ENCODE data around the gene SPAG7.
A peak's percentile ranks its signal among the peaks of the same experiment; 100 is the strongest.

SPAG7 gene, protein sequence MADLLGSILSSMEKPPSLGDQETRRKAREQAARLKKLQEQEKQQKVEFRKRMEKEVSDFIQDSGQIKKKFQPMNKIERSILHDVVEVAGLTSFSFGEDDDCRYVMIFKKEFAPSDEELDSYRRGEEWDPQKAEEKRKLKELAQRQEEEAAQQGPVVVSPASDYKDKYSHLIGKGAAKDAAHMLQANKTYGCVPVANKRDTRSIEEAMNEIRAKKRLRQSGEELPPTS

DNA sequence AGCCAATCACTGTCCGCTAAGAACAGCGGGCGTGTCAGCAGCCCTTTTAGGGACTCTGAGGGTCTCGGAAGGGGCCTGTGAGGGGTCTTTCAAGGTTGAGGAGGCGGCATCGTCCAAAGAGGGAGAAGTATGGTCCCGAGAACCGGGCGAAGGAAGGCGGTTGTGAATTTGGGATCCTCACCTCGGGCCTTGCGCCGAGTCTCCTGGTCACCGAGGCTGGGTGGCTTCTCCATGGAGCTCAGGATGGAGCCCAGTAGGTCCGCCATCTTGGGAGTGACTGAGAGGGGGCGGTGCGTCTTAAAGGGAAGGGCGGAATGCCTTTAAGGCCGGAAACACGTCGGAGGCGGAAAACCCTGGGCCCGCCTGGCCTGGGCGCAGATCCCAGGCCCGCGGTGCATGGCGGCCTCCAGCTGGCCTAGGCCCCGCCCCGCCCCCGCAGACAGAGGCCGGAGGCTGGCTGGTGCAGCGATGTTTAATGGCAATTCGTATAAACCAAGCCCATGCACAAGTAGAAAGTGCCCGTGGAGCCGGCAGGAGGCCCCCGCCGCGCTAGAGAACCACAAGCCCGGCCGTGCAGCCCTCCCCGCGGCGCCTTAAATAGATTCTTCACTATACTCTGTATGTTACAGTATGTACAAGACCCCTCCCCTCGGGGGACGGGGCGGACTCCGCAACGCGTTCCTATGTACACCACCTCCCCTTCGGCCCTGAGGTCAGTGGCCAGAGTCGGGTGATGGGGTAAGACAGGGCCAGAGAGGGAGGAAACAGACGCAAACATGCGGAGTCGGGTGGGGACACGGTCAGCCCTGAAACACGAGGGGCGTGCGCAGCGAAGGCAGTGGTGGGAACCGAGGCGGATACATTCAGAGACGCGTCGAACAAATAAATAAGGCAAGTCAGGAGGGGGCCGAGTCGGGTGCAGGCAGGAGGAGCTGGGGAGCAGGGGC lies at the start of gene SPAG7:
TSS of gene SPAG7 (minus strand) at position 279 of the 947 bp plus-strand sequence. CDS start at position 266, 13 bp downstream.
- peak; percentile 100 for DNase-seq

- DNase-seq = no peak
These were observed 46.7 kb upstream of the SPAG7 start for GRCh38 chr17:5014357-5014756.

- no peak for DNase-seq
These were observed 44.3 kb upstream of the SPAG7 start for GRCh38 chr17:5011928-5012327.

GRCh38 chr17:5003214-5003867 lies 35.7 kb upstream of the SPAG7 start:
- no peak for DNase-seq

GRCh38 chr17:5002121-5002788 lies 34.6 kb upstream of the SPAG7 start:
- no peak for DNase-seq

GRCh38 chr17:5000237-5000639 lies 32.6 kb upstream of the SPAG7 start:
- no peak for DNase-seq

DNA sequence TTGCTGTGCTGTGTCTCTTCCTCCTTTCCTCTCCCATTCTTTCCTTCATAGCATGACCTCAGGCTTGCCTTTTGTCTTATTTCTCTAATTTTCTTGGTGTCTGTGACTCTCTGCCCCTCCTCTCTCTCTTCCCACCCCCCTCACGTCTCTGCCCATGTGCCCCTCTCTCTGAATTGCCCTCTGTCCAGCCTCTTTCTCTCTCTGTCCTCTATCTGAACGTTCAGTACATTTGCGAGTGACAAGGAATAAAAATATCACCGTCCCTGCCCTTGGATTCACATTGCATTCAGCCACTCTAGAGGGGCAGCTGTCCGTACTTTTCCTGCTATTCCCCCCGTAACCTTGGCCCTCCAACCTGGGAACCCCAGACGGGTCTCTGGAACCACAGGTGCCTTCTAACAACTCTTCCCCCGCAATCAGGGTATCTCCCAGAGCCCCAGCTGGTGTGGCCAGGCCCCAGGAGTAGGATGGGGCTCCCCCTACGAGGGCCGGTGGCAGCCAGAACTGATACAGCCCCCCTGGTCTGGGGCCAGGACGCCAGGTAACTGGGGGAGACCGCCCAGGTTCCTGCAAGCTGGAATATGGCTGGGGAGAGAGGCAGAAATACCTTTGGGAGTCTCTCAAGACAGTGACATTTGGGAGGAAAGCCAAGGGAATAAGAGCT lies 31.9 kb upstream of the SPAG7 start:
- DNase-seq = no peak

GRCh38 chr17:4998732-4999429 lies 31.3 kb upstream of the SPAG7 start:
- peak; percentile 20 for DNase-seq

GRCh38 chr17:4998027-4998731 lies 30.6 kb upstream of the SPAG7 start:
- peak; percentile 50 for DNase-seq

- peak; percentile 99 for DNase-seq
These were observed 29.8 kb upstream of the SPAG7 start, which contains the start of the genes INCA1 and KIF1C for GRCh38 chr17:4997302-4998026. Gene INCA1 (minus strand): TSS chr17:4997522. CDS start chr17:4994437, 3,085 bp downstream. Gene KIF1C (plus strand): TSS chr17:4997950. CDS start chr17:5000247, 2,297 bp downstream.

DNA sequence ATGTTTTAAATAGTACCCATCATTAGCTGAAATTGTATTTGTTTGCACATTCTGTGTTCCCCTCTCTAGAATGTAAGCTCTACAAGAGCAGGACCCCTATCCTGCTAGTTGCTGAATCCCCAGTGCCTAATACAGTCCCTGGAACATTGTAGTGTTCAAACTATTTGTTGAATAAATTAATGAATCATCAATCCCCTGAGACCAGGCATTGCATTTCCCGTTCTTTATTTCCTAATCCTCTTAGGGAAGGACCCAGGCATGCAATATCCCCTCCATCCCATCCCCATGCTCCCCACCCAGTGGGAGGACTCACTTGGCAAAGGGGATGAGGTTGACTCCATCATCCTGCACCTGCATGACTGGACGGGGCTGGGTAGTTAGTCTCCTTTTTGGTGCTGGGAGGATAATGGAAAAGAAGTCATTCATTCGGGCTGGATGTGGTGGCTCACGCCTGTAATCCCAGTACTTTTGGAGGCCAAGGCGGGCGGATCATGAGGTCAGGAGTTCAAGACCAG lies 26.5 kb upstream of the SPAG7 start:
- DNase-seq = no peak

DNA sequence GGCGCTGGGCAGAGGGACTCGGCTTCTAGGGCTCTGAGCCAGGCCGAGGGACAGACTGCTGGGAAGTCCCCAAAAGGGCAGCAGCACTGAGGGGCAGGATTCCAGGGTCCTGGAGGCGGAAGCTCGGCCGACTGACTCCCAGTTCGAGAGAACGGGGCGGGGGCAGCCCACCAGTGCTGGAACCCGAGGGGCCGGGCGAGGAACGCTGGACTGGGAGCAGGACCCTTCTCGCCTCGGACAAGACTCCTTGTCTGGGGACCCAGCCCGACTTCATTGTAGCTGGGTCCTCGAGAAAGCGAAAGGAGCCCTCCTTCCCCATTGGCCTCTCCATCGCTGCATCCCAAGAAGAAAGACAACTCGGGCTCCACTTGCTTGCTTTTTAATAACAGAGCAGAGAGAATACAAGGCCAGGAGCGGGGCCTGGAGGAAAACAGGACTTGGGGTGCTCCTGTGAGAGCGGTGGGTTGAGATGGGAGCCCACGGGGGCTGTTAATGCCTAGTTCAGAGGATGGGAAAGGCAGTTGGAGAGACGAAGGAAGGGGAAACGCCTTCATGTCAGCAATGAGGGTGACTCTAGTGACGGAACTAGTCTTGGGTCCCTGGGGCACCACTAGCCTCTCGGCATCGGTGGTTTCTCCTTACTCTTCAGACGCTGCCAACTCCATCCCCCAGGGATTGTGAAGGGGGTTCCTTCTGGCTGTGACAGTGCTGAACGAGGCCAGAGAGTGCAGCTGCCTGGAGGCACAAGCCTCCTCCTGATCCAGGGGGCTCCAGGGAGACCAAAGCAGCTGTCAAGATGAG lies 20.4 kb upstream of the SPAG7 start:
- DNase-seq = no peak

- DNase-seq = peak; percentile 92
These were observed 19.5 kb upstream of the SPAG7 start, which contains the start of gene CAMTA2 for GRCh38 chr17:4986951-4987766. Gene CAMTA2 (minus strand): TSS chr17:4987675. CDS start chr17:4986222, 1,453 bp downstream.

DNA sequence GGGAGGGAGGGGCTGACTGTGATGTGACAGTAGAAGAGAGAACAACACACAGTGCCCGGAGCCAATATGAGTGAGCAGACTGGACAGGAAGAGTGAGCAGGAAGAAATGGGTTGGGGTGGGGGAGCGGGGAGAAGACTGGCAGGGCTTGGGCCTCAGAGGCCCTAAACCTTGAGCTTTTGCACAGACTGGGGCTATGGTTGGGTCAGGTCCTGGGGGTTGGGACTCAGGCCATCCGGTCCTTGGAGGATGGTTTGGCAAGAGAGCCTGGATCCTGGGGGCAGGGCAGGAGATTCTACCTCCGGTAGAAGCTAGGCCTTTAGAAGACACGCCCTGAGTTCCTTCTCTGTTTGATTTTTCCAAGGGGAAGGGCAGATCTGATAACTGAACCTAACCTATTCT lies 18.8 kb upstream of the SPAG7 start:
- DNase-seq = no peak

- no peak for DNase-seq
These were observed 14.7 kb upstream of the SPAG7 start for GRCh38 chr17:4982305-4982704.

DNA sequence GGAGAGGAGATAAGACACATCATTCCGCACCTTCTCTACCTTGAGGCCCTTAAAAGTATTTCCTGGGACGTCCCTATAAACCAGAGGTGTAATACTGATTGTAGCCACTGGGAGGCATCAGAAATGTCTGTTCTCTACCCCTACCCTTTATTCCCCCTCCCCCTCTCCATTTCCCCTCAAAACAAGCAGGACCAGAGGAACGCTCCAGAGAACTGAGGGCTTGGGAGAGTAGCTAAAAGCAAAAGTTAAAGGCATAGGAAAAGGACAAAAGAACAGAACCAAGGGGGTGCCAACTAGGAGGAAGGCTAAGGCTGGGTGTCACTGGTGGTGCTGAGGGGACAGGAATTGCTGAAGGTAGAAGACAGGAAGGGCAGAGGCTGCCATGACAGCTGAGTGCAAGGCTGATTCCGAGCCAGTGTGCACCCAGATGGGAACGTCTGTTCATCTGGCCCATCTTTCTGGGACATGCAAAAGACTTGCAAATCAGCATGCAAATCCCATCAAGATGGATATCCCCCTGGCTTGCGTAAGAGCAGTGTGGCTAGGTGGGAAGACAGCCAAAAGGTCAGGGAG lies 13.1 kb upstream of the SPAG7 start:
- DNase-seq = peak; percentile 68

DNA sequence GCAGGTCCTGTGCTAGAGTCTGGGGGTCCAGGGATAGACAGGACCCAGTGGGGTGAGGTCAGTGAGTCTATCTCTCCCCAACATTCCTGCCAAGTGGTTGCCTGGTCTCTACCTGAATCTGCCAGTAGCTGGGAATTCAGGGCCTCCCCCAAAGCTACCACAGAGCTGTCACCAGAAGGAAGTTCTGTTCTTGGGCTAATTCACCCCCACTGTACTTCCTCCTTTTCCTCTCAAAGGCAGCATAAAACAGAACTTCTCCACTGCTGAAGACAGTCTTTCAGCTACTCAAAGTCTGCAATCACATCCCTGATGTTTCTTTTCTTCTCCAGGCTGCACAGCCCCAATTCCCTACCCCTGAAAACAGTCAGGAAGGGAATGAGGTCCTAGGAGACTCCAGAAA lies 11.1 kb upstream of the SPAG7 start:
- no peak for DNase-seq
